SK-N-SH (cell line): Measurements from ENCODE around the gene PTPRS. TPM values are rescaled to one million over a fixed set of nuclear protein-coding genes. Genes with fewer than 3 reads are reported as not detected.

ENCODE experiments used
- CTCF ChIA-PET: fragments of 300-600, 350-600 bp; formaldehyde crosslinking; extraction: SDS; loops from one replicate; lab custom pipeline; 2021; lab: Yijun Ruan, JAX
- POLR2A ChIA-PET: fragments of 350-600 bp; sonication (Branson Sonifier 250); formaldehyde crosslinking; extraction: SDS; loops from one replicate; lab custom pipeline; 2020; ENCODE audit warnings: antibody characterized with exemption, inconsistent platforms; lab: Yijun Ruan, JAX
- DNase-seq: peaks from one replicate; pipeline ENCODE4 v3.0.0; 2012
- H2AFZ ChIP-seq: fragments of 200-600 bp; sonication (generic); 2 replicates; pipeline ENCODE4 v1.8.1; 2016; ENCODE audit warnings: antibody characterized with exemption, mild to moderate bottlenecking, low read depth
- H3F3A ChIP-seq: fragments of 200-600 bp; sonication (generic); replicated peaks from 2 replicates; pipeline ENCODE3; 2016; ENCODE audit warnings: antibody characterized with exemption, mild to moderate bottlenecking; ENCODE audit not compliant: insufficient read depth
- H3K27ac ChIP-seq, 2 experiments: fragments of 200-500 bp in 1 of 2; fragments of 200-600 bp in 1 of 2; sonication (Bioruptor generic) in 1 of 2; sonication (generic), shearing (Covaris generic) in 1 of 2; 2 replicates each; pipeline versions ENCODE4 v1.5.1 to v1.6.1; 2014 to 2016; ENCODE audit warnings: low read depth in 2 of 2, inconsistent platforms in 1 of 2, low read length in 1 of 2, mild to moderate bottlenecking in 1 of 2, mixed read lengths in 1 of 2
- H3K27me3 ChIP-seq: fragments of 200-600 bp; sonication (generic), shearing (Covaris generic); 2 replicates; pipeline ENCODE4 v1.6.1; 2016; ENCODE audit warnings: mixed run types; ENCODE audit not compliant: insufficient read depth
- H3K36me3 ChIP-seq, 2 experiments: fragments of 200-500 bp in 1 of 2; fragments of 200-600 bp in 1 of 2; sonication (Bioruptor generic) in 1 of 2; sonication (generic) in 1 of 2; replicated peaks in 1 of 2; 2 replicates each; pipeline versions ENCODE3 to v1.5.1; 2014 to 2016; ENCODE audit warnings: low read length in 1 of 2, mild to moderate bottlenecking in 1 of 2; ENCODE audit not compliant: insufficient read depth in 2 of 2, control insufficient read depth in 1 of 2
- H3K4me1 ChIP-seq, 2 experiments: fragments of 200-500 bp in 1 of 2; fragments of 200-600 bp in 1 of 2; sonication (Bioruptor generic) in 1 of 2; sonication (generic), shearing (Covaris generic) in 1 of 2; 2 replicates each; pipeline versions ENCODE4 v1.5.1 to v1.6.1; 2014 to 2016; ENCODE audit warnings: low read depth in 1 of 2, low read length in 1 of 2, mixed run types in 1 of 2; ENCODE audit not compliant: insufficient read depth in 2 of 2, control insufficient read depth in 1 of 2
- H3K4me2 ChIP-seq: fragments of 200-600 bp; sonication (generic), shearing (Covaris generic); 2 replicates; pipeline ENCODE4 v1.6.1; 2017; ENCODE audit warnings: mixed run types
- H3K4me3 ChIP-seq, 2 experiments: fragments of 200-500 bp in 1 of 2; fragments of 200-600 bp in 1 of 2; sonication (Bioruptor generic) in 1 of 2; sonication (generic), shearing (Covaris generic) in 1 of 2; 2 replicates each; pipeline versions ENCODE4 v1.5.1 to v1.8.1; 2014 to 2016; ENCODE audit warnings: low read depth in 2 of 2, inconsistent platforms in 1 of 2, low read length in 1 of 2, mild to moderate bottlenecking in 1 of 2, mixed read lengths in 1 of 2, moderate library complexity in 1 of 2
- H3K79me2 ChIP-seq: fragments of 200-600 bp; sonication (generic); 2 replicates; pipeline ENCODE4 v1.8.1; 2017; ENCODE audit warnings: mild to moderate bottlenecking; ENCODE audit not compliant: insufficient read depth
- H3K9ac ChIP-seq: fragments of 200-600 bp; sonication (generic); 2 replicates; pipeline ENCODE4 v1.6.1; 2017; ENCODE audit warnings: mixed run types
- H3K9me2 ChIP-seq: fragments of 200-600 bp; sonication (generic); 2 replicates; pipeline ENCODE4 v1.6.1; 2017; ENCODE audit warnings: mixed run types
- H3K9me3 ChIP-seq: fragments of 200-600 bp; sonication (generic); 2 replicates; pipeline ENCODE4 v1.6.1; 2017; ENCODE audit warnings: mixed run types, mild to moderate bottlenecking, moderate library complexity
- H4K20me1 ChIP-seq: fragments of 200-600 bp; sonication (generic); 2 replicates; pipeline ENCODE4 v1.6.1; 2017; ENCODE audit warnings: mild to moderate bottlenecking, mixed run types; ENCODE audit not compliant: insufficient read depth
- EP300 ChIP-seq, 2 experiments: IDR thresholded peaks; 2 replicates each; pipeline versions ENCODE4 v1.4.0 to v1.6.1; 2012; ENCODE audit warnings: borderline replicate concordance in 1 of 2, low read depth in 1 of 2, low read length in 1 of 2
- FOXJ3 ChIP-seq: sonication (generic); formaldehyde crosslinking; IDR thresholded peaks from 2 replicates; pipeline ENCODE4 v1.5.1; 2020; ENCODE audit warnings: mild to moderate bottlenecking, missing genetic modification reagents
- JUND ChIP-seq: IDR thresholded peaks from 2 replicates; pipeline ENCODE4 v1.4.0; 2012
- MEF2A ChIP-seq: IDR thresholded peaks from 2 replicates; pipeline ENCODE4 v1.4.0; 2012; ENCODE audit warnings: low read depth, borderline replicate concordance
- MXI1 ChIP-seq: IDR thresholded peaks from 2 replicates; pipeline ENCODE4 v1.6.1; 2012; ENCODE audit warnings: mild to moderate bottlenecking, low read depth, low read length, improper control_type of control experiment
- NFIC ChIP-seq: IDR thresholded peaks from 2 replicates; pipeline ENCODE4 v1.4.0; 2012; ENCODE audit warnings: borderline replicate concordance
- RFX5 ChIP-seq: IDR thresholded peaks from 2 replicates; pipeline ENCODE4 v1.6.1; 2012; ENCODE audit warnings: mild to moderate bottlenecking, improper control_type of control experiment, low read length
- RXRA ChIP-seq: IDR thresholded peaks from 2 replicates; pipeline ENCODE4 v1.4.0; 2012; ENCODE audit warnings: low read depth, mild to moderate bottlenecking, borderline replicate concordance
- SMC3 ChIP-seq: IDR thresholded peaks from 2 replicates; pipeline ENCODE4 v1.6.1; 2012; ENCODE audit warnings: low read depth, low read length, improper control_type of control experiment
- TCF12 ChIP-seq: IDR thresholded peaks from 2 replicates; pipeline ENCODE4 v1.4.0; 2012
- TEAD4 ChIP-seq: IDR thresholded peaks from 2 replicates; pipeline ENCODE4 v1.4.0; 2012; ENCODE audit warnings: mild to moderate bottlenecking, borderline replicate concordance; ENCODE audit not compliant: insufficient read depth
- YY1 ChIP-seq: IDR thresholded peaks from 2 replicates; pipeline ENCODE4 v1.4.0; 2012; ENCODE audit warnings: low read depth, mild to moderate bottlenecking
- WGBS: methylation state at CpG from one replicate; pipeline ENCODE4 v1.1.6; 2017; ENCODE audit warnings: low lambda C conversion rate; 5-methylcytosine and 5-hydroxymethylcytosine counted together
- polyA plus RNA-seq, 3 experiments: library from polyadenylated mRNA; depleted of rRNA; stranded (reverse); fragments of >200 nt; gene quantifications; 2 replicates each; pipeline ENCODE4 v1.2.3, GENCODE V29; 2012
- TF ChIP-seq, protein P1 (sequence below): IDR thresholded peaks from 2 replicates; pipeline ENCODE4 v1.4.0; 2012; ENCODE audit warnings: low read depth, borderline replicate concordance
- TF ChIP-seq, protein P2 (sequence below): fragments of 150-350 bp; IDR thresholded peaks from 2 replicates; pipeline ENCODE4 v1.6.1; 2016; ENCODE audit warnings: mild to moderate bottlenecking, low read depth, low read length

Gene PTPRS
- polyA plus RNA-seq, 1 of the 3 experiments (the other 2 are of a cell fraction) = 91.0 TPM

DNA sequence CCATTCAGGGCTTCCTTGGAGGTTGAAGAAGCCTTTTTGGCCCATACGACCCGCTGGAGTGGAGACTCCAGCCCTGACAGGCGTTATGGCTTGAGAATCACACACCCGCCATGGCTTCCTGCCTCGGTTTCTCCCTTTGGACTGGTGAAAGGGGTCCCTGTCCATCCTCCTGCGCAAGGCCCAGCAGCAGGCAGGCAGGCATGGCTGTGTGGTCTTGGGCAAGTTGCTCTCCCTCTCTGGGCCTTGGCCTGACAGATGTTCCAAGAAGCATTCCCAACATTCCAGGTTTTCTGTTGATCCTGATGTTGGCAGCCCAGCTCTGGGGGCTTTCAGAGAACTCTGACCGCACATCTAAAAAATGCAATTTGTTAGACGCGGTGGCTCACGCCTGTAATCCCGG lies 8.1 kb downstream of the PTPRS start:
- no peaks in the 10 kb centered on the region for H3K36me3 ChIP-seq
- H3K4me3 ChIP-seq = no peak overlapping the region
- H2AFZ ChIP-seq = no peak overlapping the region
- no peaks in the 10 kb centered on the region for H3K79me2 ChIP-seq
- no peak for DNase-seq
- ChIA-PET CTCF (no interaction called here), POLR2A (no interaction called here)
- H4K20me1 ChIP-seq = peaks cover 25% of the 10 kb centered on the region
- 96% methylated on average over 9 of the region's 11 CpGs for WGBS
- no peaks in the 10 kb centered on the region for H3K9me2 ChIP-seq
- H3K9me3 ChIP-seq = no peaks in the 10 kb centered on the region
- no peak overlapping the region for H3K27ac ChIP-seq
- H3K4me1 ChIP-seq = no peaks in the 10 kb centered on the region
- no peak overlapping the region for H3K9ac ChIP-seq
- TF ChIP-seq MEF2A = no peak
- TF ChIP-seq JUND = no peak
- no peak for TF ChIP-seq EP300 (IDR thresholded peaks at IDR 0.05; ENCODE audit: borderline replicate concordance in 1 of 2, low read depth in 1 of 2, low read length in 1 of 2)
- TF ChIP-seq MXI1 = no peak
- no peak for TF ChIP-seq RXRA
- TF ChIP-seq YY1 = no peak
- no peak for TF ChIP-seq FOXJ3 (CRISPR knock-in tag)
- TF ChIP-seq TEAD4 = no peak
- H3F3A ChIP-seq = no peaks in the 10 kb centered on the region
- no peak overlapping the region for H3K4me2 ChIP-seq
- no peaks in the 10 kb centered on the region for H3K27me3 ChIP-seq

DNA sequence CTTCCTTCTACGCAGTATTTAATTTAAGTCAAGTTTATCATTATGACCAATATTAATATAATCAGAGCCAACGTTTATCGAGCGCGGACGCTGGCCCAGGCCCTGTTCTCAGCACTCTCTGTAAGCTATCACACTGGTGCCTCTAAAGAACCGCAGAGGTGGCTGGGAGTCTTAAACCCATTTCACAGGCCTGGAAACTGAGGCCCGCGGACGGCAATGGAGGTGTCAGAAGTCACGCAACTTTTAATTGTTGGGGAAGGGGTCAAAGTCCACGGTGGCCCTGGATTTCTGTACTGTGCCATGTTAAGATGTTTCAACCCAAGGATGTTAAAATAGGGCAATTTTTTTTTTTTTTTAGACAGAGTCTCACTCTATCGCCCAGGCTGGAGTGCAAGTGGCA lies 8.8 kb downstream of the PTPRS start:
- POLR2A ChIA-PET = no interaction called here
- Histone ChIP-seq H4K20me1 (peaks cover 22% of the 10 kb centered on the region), H2AFZ (no peak overlapping the region), H3K27ac (no peak overlapping the region), H3K9me3 (no peaks in the 10 kb centered on the region), H3K9me2 (no peaks in the 10 kb centered on the region), H3K9ac (no peak overlapping the region), H3F3A (no peaks in the 10 kb centered on the region), H3K79me2 (no peaks in the 10 kb centered on the region), H3K4me1 (no peaks in the 10 kb centered on the region), H3K27me3 (no peaks in the 10 kb centered on the region), H3K4me3 (no peak overlapping the region), H3K4me2 (no peak overlapping the region), H3K36me3 (no peaks in the 10 kb centered on the region)
- CTCF ChIA-PET = no interaction called here
- DNase-seq = no peak
- WGBS = 88% methylated on average over 13 of the region's 13 CpGs
- TF ChIP-seq SMC3 (no peak), TCF12 (no peak), NFIC (no peak), FOXJ3 (CRISPR knock-in tag) (no peak), EP300 (IDR thresholded peaks at IDR 0.05; ENCODE audit: borderline replicate concordance in 1 of 2, low read depth in 1 of 2, low read length in 1 of 2) (no peak), TEAD4 (no peak), RFX5 (no peak)
- TF ChIP-seq, protein P1, sequence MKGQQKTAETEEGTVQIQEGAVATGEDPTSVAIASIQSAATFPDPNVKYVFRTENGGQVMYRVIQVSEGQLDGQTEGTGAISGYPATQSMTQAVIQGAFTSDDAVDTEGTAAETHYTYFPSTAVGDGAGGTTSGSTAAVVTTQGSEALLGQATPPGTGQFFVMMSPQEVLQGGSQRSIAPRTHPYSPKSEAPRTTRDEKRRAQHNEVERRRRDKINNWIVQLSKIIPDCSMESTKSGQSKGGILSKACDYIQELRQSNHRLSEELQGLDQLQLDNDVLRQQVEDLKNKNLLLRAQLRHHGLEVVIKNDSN = no peak
- TF ChIP-seq, protein P2, sequence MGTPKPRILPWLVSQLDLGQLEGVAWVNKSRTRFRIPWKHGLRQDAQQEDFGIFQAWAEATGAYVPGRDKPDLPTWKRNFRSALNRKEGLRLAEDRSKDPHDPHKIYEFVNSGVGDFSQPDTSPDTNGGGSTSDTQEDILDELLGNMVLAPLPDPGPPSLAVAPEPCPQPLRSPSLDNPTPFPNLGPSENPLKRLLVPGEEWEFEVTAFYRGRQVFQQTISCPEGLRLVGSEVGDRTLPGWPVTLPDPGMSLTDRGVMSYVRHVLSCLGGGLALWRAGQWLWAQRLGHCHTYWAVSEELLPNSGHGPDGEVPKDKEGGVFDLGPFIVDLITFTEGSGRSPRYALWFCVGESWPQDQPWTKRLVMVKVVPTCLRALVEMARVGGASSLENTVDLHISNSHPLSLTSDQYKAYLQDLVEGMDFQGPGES = no peak
